D721Med (cell line): ENCODE results near the gene HEATR1.

Source experiments
- DNase-seq: peaks from one replicate; pipeline ENCODE4 v3.0.0; 2011; ENCODE audit warnings: low spot score; ENCODE audit not compliant: insufficient read length
- FAIRE-seq: peaks from 2 replicates; lab custom pipeline; 2011; peaks lifted over from hg19 to GRCh38; lab: Jason Lieb, UNC
- CTCF ChIP-seq: IDR thresholded peaks from 2 replicates; pipeline ENCODE4 v1.5.1; 2012; ENCODE audit warnings: mild to moderate bottlenecking, control low read depth; ENCODE audit not compliant: insufficient read depth; ENCODE audit errors: missing control alignments

HEATR1 gene

GRCh38 chr1:236627727-236628408 lies 23.6 kb upstream of the HEATR1 start:
- no peak for TF ChIP-seq CTCF
- FAIRE-seq (no peak), DNase-seq (no peak)

- DNase-seq (no peak), FAIRE-seq (no peak)
- TF ChIP-seq CTCF: no peak
These were observed 19.3 kb upstream of the HEATR1 start for GRCh38 chr1:236623371-236624166.

- FAIRE-seq: no peak
- no peak for DNase-seq
- no peak for TF ChIP-seq CTCF
These were observed 18.1 kb upstream of the HEATR1 start for GRCh38 chr1:236622407-236622806.

- no peak for TF ChIP-seq CTCF
- DNase-seq (no peak), FAIRE-seq (no peak)
These were observed 15.1 kb upstream of the HEATR1 start for GRCh38 chr1:236619398-236619797.

GRCh38 chr1:236618507-236618906 lies 14.2 kb upstream of the HEATR1 start:
- DNase-seq (no peak), FAIRE-seq (no peak)
- no peak for TF ChIP-seq CTCF

GRCh38 chr1:236615399-236616148 lies 11.3 kb upstream of the HEATR1 start:
- DNase-seq: no peak
- FAIRE-seq: no peak
- TF ChIP-seq CTCF: no peak
